Naive thymus-derived CD4-positive, alpha-beta T cell (primary cell): ENCODE data around the gene ATP6V1D. TPM values are rescaled to one million over a fixed set of nuclear protein-coding genes. Genes with fewer than 3 reads are reported as not detected.

Experiments used
- ATAC-seq: fragments of 150-1000 bp; cut with Tn5 transposase; 2 replicates; pipeline ENCODE4 v1.10.0; 2021; ENCODE audit warnings: mild to moderate bottlenecking, moderate library complexity
- CTCF ChIA-PET: fragments of 350-600 bp; sonication (Branson Sonifier 250); formaldehyde crosslinking; loops from one replicate; lab custom pipeline; 2021; ENCODE audit warnings: antibody characterized with exemption; lab: Charles Lee
- POLR2A ChIA-PET: fragments of 350-600 bp; sonication (Branson Sonifier 250); formaldehyde crosslinking; loops from one replicate; lab custom pipeline; 2021; ENCODE audit warnings: antibody characterized with exemption, inconsistent platforms; lab: Charles Lee
- DNase-seq, 9 donors: peaks; one replicate each; pipeline versions ENCODE4 v3.0.0 to v3.0.0-alpha.2; 2020 to 2022; ENCODE audit warnings: mixed read lengths in 1 of 9
- H3K27ac ChIP-seq: one replicate; pipeline ENCODE4 v1.7.0; 2013; ENCODE audit warnings: mild to moderate bottlenecking, low read depth, low read length, moderate library complexity
- H3K27me3 ChIP-seq, 2 donors: one replicate each; pipeline ENCODE4 v1.7.0; 2013; ENCODE audit warnings: low read length in 2 of 2, mild to moderate bottlenecking in 2 of 2, moderate library complexity in 2 of 2; ENCODE audit not compliant: control insufficient read depth in 2 of 2, insufficient read depth in 2 of 2
- H3K36me3 ChIP-seq, 3 experiments: 1 replicate in 2 of 3; 2 replicates in 1 of 3; pipeline ENCODE4 v1.7.0; 2013; ENCODE audit warnings: low read length in 3 of 3, mild to moderate bottlenecking in 3 of 3, moderate library complexity in 1 of 3; ENCODE audit not compliant: insufficient read depth in 3 of 3, control insufficient read depth in 2 of 3
- H3K4me1 ChIP-seq, 2 donors: one replicate each; pipeline ENCODE4 v1.7.0; 2013; ENCODE audit warnings: low read length in 2 of 2, mild to moderate bottlenecking in 2 of 2, moderate library complexity in 1 of 2; ENCODE audit not compliant: control insufficient read depth in 2 of 2, insufficient read depth in 2 of 2
- H3K4me3 ChIP-seq: 2 replicates; pipeline ENCODE4 v1.7.0; 2013; ENCODE audit warnings: mild to moderate bottlenecking, low read length
- H3K9me3 ChIP-seq, 3 experiments: 1 replicate in 2 of 3; 2 replicates in 1 of 3; pipeline ENCODE4 v1.7.0; 2013; ENCODE audit warnings: low read length in 3 of 3; ENCODE audit not compliant: control insufficient read depth in 2 of 3
- H3K27ac Mint-ChIP-seq, 9 donors: one replicate each; pipeline ENCODE4 v1.8.0; 2020 to 2022; ENCODE audit warnings: mixed read lengths in 9 of 9, mild to moderate bottlenecking in 8 of 9, moderate library complexity in 5 of 9, inconsistent platforms in 2 of 9
- H3K27me3 Mint-ChIP-seq, 5 donors: one replicate each; pipeline ENCODE4 v1.8.0; 2021 to 2022; ENCODE audit warnings: mixed read lengths in 5 of 5, mild to moderate bottlenecking in 1 of 5
- H3K36me3 Mint-ChIP-seq, 5 donors: one replicate each; pipeline ENCODE4 v1.8.0; 2020 to 2022; ENCODE audit warnings: mixed read lengths in 5 of 5, mild to moderate bottlenecking in 3 of 5, inconsistent platforms in 1 of 5
- H3K4me1 Mint-ChIP-seq, 7 donors: one replicate each; pipeline ENCODE4 v1.8.0; 2020 to 2022; ENCODE audit warnings: mixed read lengths in 7 of 7, mild to moderate bottlenecking in 3 of 7, inconsistent platforms in 1 of 7
- H3K4me3 Mint-ChIP-seq, 10 donors: one replicate each; pipeline ENCODE4 v1.8.0; 2020 to 2022; ENCODE audit warnings: mild to moderate bottlenecking in 10 of 10, mixed read lengths in 10 of 10, moderate library complexity in 6 of 10, inconsistent platforms in 2 of 10
- H3K9me3 Mint-ChIP-seq, 11 donors: one replicate each; pipeline ENCODE4 v1.8.0; 2020 to 2022; ENCODE audit warnings: mixed read lengths in 11 of 11, mild to moderate bottlenecking in 4 of 11, inconsistent platforms in 1 of 11, moderate library complexity in 1 of 11
- intact Hi-C, 2 donors: fragments of 100-400 bp; cut with micrococcal nuclease; formaldehyde crosslinking; loops; one replicate each; pipeline ENCODE4 v1.15.1; 2023
- polyA plus RNA-seq, 2 donors: library from polyadenylated mRNA; unstranded; fragments of 300-500 nt; fragmentation: Illumina TruSeq; gene quantifications; one replicate each; pipeline ENCODE4 v1.2.3, GENCODE V29; 2021
- total RNA-seq, 6 experiments: library from RNA in 5 of 6; stranded (reverse) in 5 of 6; gene quantifications; 1 replicate in 5 of 6; 2 replicates in 1 of 6; pipeline ENCODE4 v1.2.3 and lab custom pipeline; 2021 to 2026

Gene ATP6V1D
- total and polyA plus RNA-seq, 7 experiments from 2014 or later, result 28.5 to 45.6 (median 38.3) TPM

- Mint-ChIP-seq H3K9me3 (peaks cover 0 to 1% (median 0%) of the 10 kb centered on the region in 11 donors), H3K4me1 (peaks cover 10 to 51% (median 36%) of the 10 kb centered on the region in 7 donors), H3K4me3 (no peak overlapping the region), H3K27me3 (no peaks in the 10 kb centered on the region), H3K27ac (peak overlapping the region in 7 of 9 donors; percentile 5 to 57 (median 21)), H3K36me3 (peaks cover 12 to 40% (median 28%) of the 10 kb centered on the region in 5 donors)
- peak overlapping the region; percentile 46 for H3K27ac ChIP-seq
- H3K4me1 ChIP-seq, result no peaks in the 10 kb centered on the region
- DNase-seq, result no peak
- no peaks in the 10 kb centered on the region for H3K9me3 ChIP-seq
- no peaks in the 10 kb centered on the region for H3K27me3 ChIP-seq
- ChIA-PET POLR2A (no interaction called here), CTCF (no interaction called here)
- no peak for ATAC-seq
- peaks cover 11 to 69% (median 28%) of the 10 kb centered on the region in 3 experiments for H3K36me3 ChIP-seq
- intact Hi-C loops, result no loop called here
- no peak overlapping the region for H3K4me3 ChIP-seq
Measured at GRCh38 chr14:67373347-67373746, 13.7 kb upstream of the ATP6V1D start.

GRCh38 chr14:67372833-67373232, 13.2 kb upstream of the ATP6V1D start:
- Histone ChIP-seq H3K4me1 (no peaks in the 10 kb centered on the region), H3K27me3 (no peaks in the 10 kb centered on the region), H3K36me3 (peaks cover 12 to 69% (median 28%) of the 10 kb centered on the region in 3 experiments), H3K9me3 (no peaks in the 10 kb centered on the region), H3K27ac (no peak overlapping the region), H3K4me3 (no peak overlapping the region)
- H3K9me3 Mint-ChIP-seq, result peaks cover 0 to 1% (median 0%) of the 10 kb centered on the region in 11 donors
- POLR2A ChIA-PET, result no interaction called here
- CTCF ChIA-PET, result no interaction called here
- peaks cover 14 to 56% (median 42%) of the 10 kb centered on the region in 7 donors for H3K4me1 Mint-ChIP-seq
- no peak overlapping the region for H3K4me3 Mint-ChIP-seq
- peaks cover 12 to 39% (median 29%) of the 10 kb centered on the region in 5 donors for H3K36me3 Mint-ChIP-seq
- peak overlapping the region in 5 of 9 donors; percentile 38 to 65 (median 54) for H3K27ac Mint-ChIP-seq
- DNase-seq (no peak), ATAC-seq (no peak)
- intact Hi-C loops, result no loop called here
- no peaks in the 10 kb centered on the region for H3K27me3 Mint-ChIP-seq

DNA sequence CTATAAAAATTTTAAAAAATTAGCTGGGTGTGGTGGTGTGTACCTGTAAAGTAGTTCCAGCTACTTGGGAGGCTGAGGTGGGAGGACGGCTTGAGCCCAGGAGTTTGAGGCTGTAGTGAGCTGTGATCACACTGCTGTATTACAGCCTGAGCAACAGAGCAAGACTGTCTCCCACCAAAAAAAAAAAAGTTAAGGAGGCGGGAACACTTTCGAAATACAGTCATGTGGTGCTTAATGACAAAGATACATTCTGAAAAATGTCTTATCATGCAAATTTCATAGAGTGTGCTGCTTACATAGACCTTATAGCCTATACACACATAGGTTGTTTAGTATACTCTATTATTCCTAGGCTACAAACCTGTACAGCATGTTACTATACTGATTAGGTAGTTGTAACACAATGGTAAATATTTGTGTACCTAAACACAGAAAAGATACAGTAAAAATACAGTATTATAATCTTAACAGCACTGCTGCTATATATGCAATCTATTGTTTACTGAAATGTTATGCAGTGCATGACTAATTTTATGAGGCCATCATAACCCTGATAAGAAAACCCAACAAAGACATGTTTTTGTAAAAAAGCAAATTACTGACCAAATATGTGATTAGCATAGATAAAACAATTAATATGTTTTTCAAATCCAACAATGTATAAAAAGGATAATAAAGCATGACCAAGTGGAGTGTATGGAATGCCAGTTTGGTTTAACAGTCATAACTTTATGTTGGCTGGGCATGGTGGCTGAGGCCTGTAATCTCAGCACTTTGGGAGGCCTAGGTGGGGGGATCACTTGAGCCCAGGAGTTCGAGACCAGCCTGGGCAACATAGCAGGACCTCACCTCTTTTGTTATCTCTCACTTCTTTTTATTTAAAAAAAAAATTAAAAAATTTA, 11.9 kb upstream of the ATP6V1D start:
- H3K9me3 Mint-ChIP-seq, result no peaks in the 10 kb centered on the region
- peaks cover 3 to 32% (median 26%) of the 10 kb centered on the region in 5 donors for H3K36me3 Mint-ChIP-seq
- H3K4me3 Mint-ChIP-seq, result no peak overlapping the region
- ChIA-PET CTCF (interaction anchor here (0.6 kb wide), 1 partner anchor 253 kb away, joined by 4 read pairs; no protein-coding TSS in a partner anchor), POLR2A (no interaction called here)
- no peak for DNase-seq
- H3K27me3 ChIP-seq, result no peaks in the 10 kb centered on the region
- intact Hi-C loops, result no loop called here
- H3K4me3 ChIP-seq, result no peak overlapping the region
- peak overlapping the region in 2 of 9 donors; percentile 16 to 46 for H3K27ac Mint-ChIP-seq
- no peaks in the 10 kb centered on the region for H3K27me3 Mint-ChIP-seq
- peak overlapping the region; percentile 20 for H3K27ac ChIP-seq
- ATAC-seq, result no peak
- H3K36me3 ChIP-seq, result peaks cover 15 to 69% (median 21%) of the 10 kb centered on the region in 3 experiments
- peaks cover 0 to under 1% of the 10 kb centered on the region in 2 donors for H3K4me1 ChIP-seq
- H3K9me3 ChIP-seq, result no peaks in the 10 kb centered on the region
- H3K4me1 Mint-ChIP-seq, result peaks cover 18 to 58% (median 44%) of the 10 kb centered on the region in 7 donors

- H3K27ac ChIP-seq, result no peak overlapping the region
- H3K36me3 ChIP-seq, result peaks cover 18 to 71% (median 19%) of the 10 kb centered on the region in 3 experiments
- no peak overlapping the region for H3K4me3 ChIP-seq
- Mint-ChIP-seq H3K27me3 (no peaks in the 10 kb centered on the region), H3K4me1 (peaks cover 18 to 62% (median 48%) of the 10 kb centered on the region in 7 donors), H3K4me3 (no peak overlapping the region), H3K27ac (peak overlapping the region in 3 of 9 donors; percentile 15 to 56 (median 45)), H3K9me3 (no peaks in the 10 kb centered on the region), H3K36me3 (peaks cover 3 to 30% (median 27%) of the 10 kb centered on the region in 5 donors)
- DNase-seq, result no peak
- H3K9me3 ChIP-seq, result no peaks in the 10 kb centered on the region
- H3K4me1 ChIP-seq, result peaks cover 0 to 7% of the 10 kb centered on the region in 2 donors
- intact Hi-C loops, result no loop called here
- ATAC-seq, result no peak
- ChIA-PET POLR2A (no interaction called here), CTCF (interaction anchor here (0.6 kb wide), 1 partner anchor 254 kb away, joined by 4 read pairs; no protein-coding TSS in a partner anchor)
- H3K27me3 ChIP-seq, result no peaks in the 10 kb centered on the region
Measured at GRCh38 chr14:67370830-67371229, 11.2 kb upstream of the ATP6V1D start.

- Histone ChIP-seq H3K27ac (no peak overlapping the region), H3K36me3 (peaks cover 13 to 48% (median 20%) of the 10 kb centered on the region in 3 experiments), H3K4me3 (no peak overlapping the region), H3K27me3 (no peaks in the 10 kb centered on the region), H3K4me1 (peaks cover 13 to 31% of the 10 kb centered on the region in 2 donors), H3K9me3 (no peaks in the 10 kb centered on the region)
- ChIA-PET CTCF (no interaction called here), POLR2A (no interaction called here)
- Mint-ChIP-seq H3K4me1 (peaks cover 37 to 88% (median 74%) of the 10 kb centered on the region in 7 donors), H3K36me3 (peaks cover 3 to 28% (median 24%) of the 10 kb centered on the region in 5 donors), H3K27ac (no peak overlapping the region), H3K27me3 (no peaks in the 10 kb centered on the region), H3K9me3 (no peaks in the 10 kb centered on the region), H3K4me3 (peak overlapping the region in 1 of 10 donors; percentile 5)
- intact Hi-C loops, result no loop called here
- no peak for DNase-seq
- no peak for ATAC-seq
Measured at GRCh38 chr14:67365476-67365875, 5.9 kb upstream of the ATP6V1D start.

DNA sequence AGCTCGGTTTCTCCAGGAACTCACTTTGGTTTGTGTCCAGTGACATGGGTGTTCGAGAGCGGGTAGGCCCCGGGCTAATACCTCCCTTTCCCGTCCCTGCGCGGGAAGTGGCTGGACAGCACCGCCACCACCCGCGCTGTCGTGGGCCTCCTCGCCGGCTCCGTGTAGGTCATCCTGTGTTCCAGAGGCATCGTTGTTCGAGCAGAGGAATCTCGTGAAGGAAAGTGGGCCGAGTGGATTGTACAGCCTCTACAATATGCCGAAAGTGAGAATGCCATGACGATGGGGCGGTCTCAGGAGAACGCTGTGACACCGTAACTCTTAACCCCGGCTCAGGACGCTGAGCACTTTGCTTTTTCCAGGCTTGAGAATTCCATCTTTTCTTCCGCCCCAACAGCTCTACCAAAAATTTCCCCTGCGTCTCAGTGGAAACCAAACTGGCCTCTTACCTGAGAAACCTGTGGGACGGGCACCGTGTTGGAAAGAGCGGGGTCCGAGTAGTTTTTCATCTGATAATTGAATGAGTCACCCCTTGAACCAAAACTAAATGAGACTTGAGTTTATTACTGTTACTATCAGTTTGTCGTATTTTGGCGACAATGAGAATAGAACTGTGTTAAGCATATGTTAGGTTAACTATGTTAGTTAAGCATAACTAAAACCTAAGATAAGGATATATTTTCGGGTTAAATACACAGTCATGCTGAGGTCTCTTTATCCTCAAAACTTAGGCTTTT, 1.0 kb upstream of the ATP6V1D start:
- CTCF ChIA-PET, result interaction anchor here (1.1 to 1.4 kb wide), 3 partner anchors 9 to 103 kb away, joined by 3 read pairs; no protein-coding TSS in a partner anchor

More for the DNA sequence above, 1.0 kb upstream of the ATP6V1D start:
- Mint-ChIP-seq H3K4me3 (peak overlapping the region; percentile 93 to 99 (median 98)), H3K9me3 (peaks cover 0 to 2% (median 0%) of the 10 kb centered on the region in 11 donors), H3K27ac (peak overlapping the region; percentile 94 to 99 (median 96)), H3K4me1 (peaks cover 43 to 94% (median 84%) of the 10 kb centered on the region in 7 donors), H3K27me3 (peaks cover 0 to 5% (median 0%) of the 10 kb centered on the region in 5 donors), H3K36me3 (peaks cover 0 to 16% (median 11%) of the 10 kb centered on the region in 5 donors)
- POLR2A ChIA-PET, result interaction anchor here (0.9 to 1.5 kb wide), 7 partner anchors 9 to 456 kb away, joined by 3 to 9 read pairs (median 5); partner anchors contain the start of genes PIGH, PLEK2, RDH11 and TMEM229B
- no peaks in the 10 kb centered on the region for H3K27me3 ChIP-seq
- no peak for DNase-seq
- H3K4me1 ChIP-seq, result peaks cover 24 to 38% of the 10 kb centered on the region in 2 donors
- peak overlapping the region; percentile 87 for H3K4me3 ChIP-seq
- intact Hi-C loops, result loop anchor here (1.0 to 5.0 kb wide), 9 partner anchors 119 to 1948 kb away; partner anchors contain the start of genes GPHN (in 2 of the 2), PALS1 (in 2 of the 2), ARG2 (in 1 of the 2) and FUT8 (in 1 of the 2)
- H3K36me3 ChIP-seq, result peaks cover 7% of the 10 kb centered on the region in 3 experiments
- peak overlapping the region; percentile 82 for H3K27ac ChIP-seq
- ATAC-seq, result peak; percentile 21
- H3K9me3 ChIP-seq, result no peaks in the 10 kb centered on the region
